GM12878 (cell line): ENCODE results near the gene GAB1. TPM values are rescaled to one million over a fixed set of nuclear protein-coding genes. Genes with fewer than 3 reads are reported as not detected.
A peak's percentile ranks its signal among the peaks of the same experiment; 100 is the strongest.

Experiments
- BACH1 ChIP-seq: fragments of 450-650 bp; IDR thresholded peaks from 2 replicates; pipeline ENCODE4 v1.6.1; 2017; ENCODE audit warnings: mild to moderate bottlenecking, borderline replicate concordance
- BHLHE40 ChIP-seq, 2 experiments: fragments of 450-650 bp in 1 of 2; IDR thresholded peaks; 2 replicates each; pipeline ENCODE4 v1.6.1; 2011 to 2017; ENCODE audit warnings: low read depth in 2 of 2, borderline replicate concordance in 1 of 2, improper control_type of control experiment in 1 of 2, low read length in 1 of 2, mild to moderate bottlenecking in 1 of 2
- CBX3 ChIP-seq: fragments of 200-600 bp; sonication (generic); IDR thresholded peaks from 2 replicates; pipeline ENCODE4 v1.6.1; 2016; ENCODE audit warnings: low read depth, borderline replicate concordance
- CTCF ChIP-seq, 3 experiments: IDR thresholded peaks in 2 of 3; conservative IDR thresholded peaks in 1 of 3; 2 replicates each; pipeline ENCODE4 v1.5.1; 2011; ENCODE audit warnings: low read depth in 3 of 3, low read length in 3 of 3, mild to moderate bottlenecking in 3 of 3, control low read depth in 2 of 3, moderate library complexity in 2 of 3, inconsistent platforms in 1 of 3, mixed read lengths in 1 of 3; ENCODE audit not compliant: control insufficient read depth in 2 of 3, insufficient read depth in 1 of 3; ENCODE audit errors: extremely low read depth in 1 of 3
- CUX1 ChIP-seq: IDR thresholded peaks from 2 replicates; pipeline ENCODE4 v1.6.1; 2012; ENCODE audit warnings: improper control_type of control experiment, low read depth, low read length; ENCODE audit not compliant: insufficient replicate concordance
- E4F1 ChIP-seq: fragments of 450-650 bp; IDR thresholded peaks from 2 replicates; pipeline ENCODE4 v1.6.1; 2018; ENCODE audit warnings: borderline replicate concordance, mild to moderate bottlenecking; ENCODE audit not compliant: partially characterized antibody
- EGR1 ChIP-seq, 2 experiments: IDR thresholded peaks; 1 replicate in 1 of 2; 2 replicates in 1 of 2; pipeline ENCODE4 v1.6.1; 2011 to 2012; ENCODE audit warnings: low read depth in 2 of 2, low read length in 2 of 2, borderline replicate concordance in 1 of 2, mild to moderate bottlenecking in 1 of 2, moderate library complexity in 1 of 2
- FOXK2 ChIP-seq: fragments of 450-650 bp; IDR thresholded peaks from 2 replicates; pipeline ENCODE4 v1.6.1; 2017; ENCODE audit warnings: mild to moderate bottlenecking, moderate library complexity
- GATAD2B ChIP-seq: fragments of 450-650 bp; conservative IDR thresholded peaks from 2 replicates; pipeline ENCODE4 v1.6.1; 2017; ENCODE audit warnings: low read depth, mild to moderate bottlenecking, moderate library complexity
- KDM1A ChIP-seq: fragments of 200-600 bp; sonication (generic); IDR thresholded peaks from 2 replicates; pipeline ENCODE4 v1.6.1; 2016; ENCODE audit warnings: borderline replicate concordance
- RAD51 ChIP-seq: fragments of 450-650 bp; IDR thresholded peaks from 2 replicates; pipeline ENCODE4 v1.6.1; 2016; ENCODE audit warnings: moderate library complexity, mild to moderate bottlenecking, inconsistent platforms
- RBBP5 ChIP-seq: fragments of 200-600 bp; sonication (generic); conservative IDR thresholded peaks from 2 replicates; pipeline ENCODE4 v1.6.1; 2016
- RCOR1 ChIP-seq: conservative IDR thresholded peaks from 2 replicates; pipeline ENCODE4 v1.6.1; 2012; ENCODE audit warnings: low read depth, low read length, improper control_type of control experiment
- USF2 ChIP-seq: IDR thresholded peaks from 2 replicates; pipeline ENCODE4 v1.6.1; 2011; ENCODE audit warnings: low read depth, low read length, improper control_type of control experiment, borderline replicate concordance
- ZNF207 ChIP-seq: fragments of 450-650 bp; IDR thresholded peaks from 2 replicates; pipeline ENCODE4 v1.6.1; 2014; ENCODE audit warnings: antibody characterized with exemption, mild to moderate bottlenecking, borderline replicate concordance
- polyA plus RNA-seq, 11 experiments: library from polyadenylated mRNA; depleted of rRNA in 4 of 11; unstranded in 6 of 11; stranded (reverse) in 5 of 11; fragments of >200 nt; fragmentation: Nextera tagmentation in 4 of 11; fragmentation: Illumina TruSeq in 1 of 11; extraction: Ambion mirVana in 4 of 11; extraction: Trizol in 1 of 11; gene quantifications; 1 replicate in 1 of 11; 2 replicates in 10 of 11; pipeline versions ENCODE4 v1.2.1 to v1.2.3, GENCODE V29; 2011 to 2016; ENCODE audit warnings: inconsistent platforms in 2 of 11, missing spikeins in 2 of 11, low read depth in 1 of 11
- total RNA-seq, 4 experiments: library from RNA; depleted of rRNA in 3 of 4; stranded (reverse); fragments of >200 nt in 3 of 4; fragmentation: Illumina TruSeq in 1 of 4; extraction: Trizol in 1 of 4; gene quantifications; 2 replicates each; pipeline versions ENCODE4 v1.2.1 to v1.2.3, GENCODE V29; 2013 to 2021

Gene GAB1
- total and polyA plus RNA-seq, 10 of the 15 experiments (the other 5 are each of a cell fraction or from before 2014, with no cell fraction given): 0.37 to 5.3 (median 3.2) TPM

- TF ChIP-seq CTCF (IDR thresholded peaks at IDR 0.05 in 2 of 3, conservative IDR thresholded peaks at IDR 0.05 in 1 of 3; ENCODE audit: control insufficient read depth in 2 of 3, extremely low read depth in 1 of 3, insufficient read depth in 1 of 3, low read depth in 3 of 3, low read length in 3 of 3) (no peak), KDM1A (no peak), E4F1 (no peak), RAD51 (no peak), ZNF207 (no peak), RBBP5 (0 out of 2 replicates have a peak, but pooled peaks have one; percentile 68), RCOR1 (peak; percentile 92), GATAD2B (peak; percentile 87; the same call in 1 of the 2 replicates), EGR1 (IDR thresholded peaks at IDR 0.05; ENCODE audit: borderline replicate concordance in 1 of 2, low read depth in 2 of 2, low read length in 2 of 2) (peak in 1 of 2 experiments; percentile 79; a peak in 2 of 3 replicates), CUX1 (no peak), CBX3 (no peak), USF2 (no peak), BACH1 (peak; percentile 89), BHLHE40 (IDR thresholded peaks at IDR 0.05; ENCODE audit: borderline replicate concordance in 1 of 2, low read depth in 2 of 2, low read length in 1 of 2) (peak; percentile 11 to 60; a peak in 2 of 4 replicates), FOXK2 (no peak)
Observed at GRCh38 chr4:143513314-143514168, 176.9 kb downstream of the GAB1 start, which contains the start of gene SMARCA5 (continued).
